ENCODE results near the gene TRMT10C.
"Not testable (repeated sequence)": the region's sequence is repeated elsewhere in the genome, so short reads cannot be mapped to it uniquely, and the experiment has no call there.

Gene TRMT10C

GRCh38 chr3:101548527-101549105 lies 13.1 kb upstream of the TRMT10C start:
- DNase-seq (ENCODE audit: low read depth in 1 of 2, low spot score in 1 of 2), result no peak

DNA sequence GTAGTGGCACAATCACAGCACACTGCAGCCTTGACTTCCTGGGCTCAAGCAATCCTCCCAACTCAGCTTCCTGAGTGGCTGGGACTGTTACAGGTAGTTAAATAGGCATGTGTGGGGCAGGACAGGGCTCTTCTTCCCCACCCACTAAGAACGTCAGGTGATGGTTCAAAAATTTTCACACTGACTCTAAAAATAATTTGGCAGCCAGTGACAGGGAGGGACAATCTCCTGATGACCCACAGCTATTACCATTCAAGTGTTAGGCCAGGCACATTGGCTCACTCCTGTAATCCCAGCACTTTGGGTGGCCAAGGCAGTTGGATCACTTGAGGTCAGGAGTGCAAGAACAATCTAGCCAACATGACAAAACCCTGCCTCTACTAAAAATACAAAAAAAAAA lies 12.2 kb upstream of the TRMT10C start:
- no peak for DNase-seq (ENCODE audit: low read depth in 1 of 2, low spot score in 1 of 2)

DNA sequence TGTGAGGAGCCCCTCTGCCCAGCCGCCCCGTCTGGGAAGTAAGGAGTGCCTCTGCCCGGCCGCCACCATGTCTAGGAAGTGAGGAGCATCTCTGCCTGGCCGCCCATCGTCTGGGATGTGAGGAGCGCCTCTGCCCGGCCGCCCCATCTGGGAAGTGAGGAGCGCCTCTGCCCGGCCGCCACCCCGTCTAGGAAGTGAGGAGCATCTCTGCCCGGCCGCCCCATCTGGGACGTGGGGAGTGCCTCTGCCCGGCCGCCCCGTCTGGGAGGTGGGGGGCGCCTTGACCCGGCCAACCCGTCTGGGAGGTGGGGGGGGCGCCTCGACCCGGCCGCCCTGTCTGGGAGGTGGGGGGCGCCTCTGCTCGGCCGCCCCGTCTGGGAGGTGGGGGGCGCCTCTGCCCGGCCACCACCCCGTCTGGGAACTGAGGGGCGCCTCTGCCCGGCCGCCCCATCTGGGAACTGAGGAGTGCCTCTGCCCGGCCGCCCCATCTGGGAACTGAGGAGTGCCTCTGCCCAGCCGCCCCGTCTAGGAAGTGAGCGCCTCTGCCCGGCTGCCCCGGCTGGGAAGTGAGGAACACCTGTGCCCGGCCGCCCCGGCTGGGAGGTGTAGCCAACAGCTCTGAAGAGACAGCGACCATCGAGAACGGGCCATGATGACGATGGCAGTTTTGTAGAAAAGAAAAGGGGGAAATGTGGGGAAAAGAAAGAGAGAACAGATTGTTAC lies 10.1 kb upstream of the TRMT10C start:
- DNase-seq (ENCODE audit: low read depth in 1 of 2, low spot score in 1 of 2), result not testable (repeated sequence)

GRCh38 chr3:101553381-101553780 lies 8.3 kb upstream of the TRMT10C start:
- not testable (repeated sequence) for DNase-seq (ENCODE audit: low read depth in 1 of 2, low spot score in 1 of 2)

- DNase-seq (ENCODE audit: low read depth in 1 of 2, low spot score in 1 of 2), result no peak
These were observed 5.6 kb upstream of the TRMT10C start for GRCh38 chr3:101556064-101556463.

DNA sequence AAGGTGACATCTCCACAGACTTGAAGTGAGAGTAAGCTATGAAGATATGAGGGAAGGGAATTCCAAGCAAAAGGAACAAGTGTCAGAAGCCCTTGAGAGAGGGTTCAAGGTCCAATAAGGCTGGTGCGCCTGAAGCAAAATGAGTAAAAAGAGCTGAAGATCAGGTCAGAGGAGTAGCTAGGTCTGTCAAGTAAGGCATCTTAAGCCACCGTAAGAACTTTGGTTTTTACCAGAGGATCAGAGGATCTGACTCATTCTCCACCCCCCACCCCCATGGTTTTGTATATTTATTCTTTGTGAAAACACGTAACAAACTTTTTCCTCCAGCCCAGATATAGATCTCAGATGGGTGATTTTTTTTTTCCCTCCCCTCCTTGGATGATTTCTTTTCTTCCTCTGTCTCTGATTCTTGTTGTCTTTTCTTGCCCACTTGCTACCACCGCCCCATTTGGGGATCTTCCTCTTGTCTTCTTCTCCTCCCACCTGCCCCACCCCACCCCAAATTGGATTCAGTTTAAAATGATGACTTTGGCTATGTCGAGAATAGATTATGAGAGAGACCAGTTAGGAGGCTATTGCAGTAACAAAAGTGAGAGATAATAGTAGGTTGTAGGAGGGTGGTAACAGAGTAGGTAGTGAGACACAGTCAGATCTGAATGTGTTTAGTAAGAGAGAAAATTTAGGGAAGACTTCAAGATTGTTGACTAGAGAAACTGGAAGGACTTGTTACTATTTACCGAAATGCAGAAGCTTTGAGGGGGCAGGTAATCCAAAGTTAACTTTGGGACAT lies 6.1 kb downstream of the TRMT10C start:
- peak in 1 of 2 donors; percentile 33 for DNase-seq (ENCODE audit: low read depth in 1 of 2, low spot score in 1 of 2)

- DNase-seq (ENCODE audit: low read depth in 1 of 2, low spot score in 1 of 2), result no peak
These were observed 9.6 kb downstream of the TRMT10C start for GRCh38 chr3:101571028-101571895.

GRCh38 chr3:101573449-101574387 lies 12.1 kb downstream of the TRMT10C start, which contains the start of gene PCNP:
TSS of gene PCNP (plus strand) at chr3:101574180. CDS start at chr3:101574216, 36 bp downstream.
- peak; percentile 98 to 99 for DNase-seq (ENCODE audit: low read depth in 1 of 2, low spot score in 1 of 2)

GRCh38 chr3:101574388-101575112 lies 12.9 kb downstream of the TRMT10C start:
- peak in 1 of 2 donors; percentile 36 for DNase-seq (ENCODE audit: low read depth in 1 of 2, low spot score in 1 of 2)

GRCh38 chr3:101577286-101577685 lies 15.6 kb downstream of the TRMT10C start:
- DNase-seq (ENCODE audit: low read depth in 1 of 2, low spot score in 1 of 2), result no peak

- no peak for DNase-seq (ENCODE audit: low read depth in 1 of 2, low spot score in 1 of 2)
These were observed 26.9 kb downstream of the TRMT10C start for GRCh38 chr3:101588616-101589015.

DNA sequence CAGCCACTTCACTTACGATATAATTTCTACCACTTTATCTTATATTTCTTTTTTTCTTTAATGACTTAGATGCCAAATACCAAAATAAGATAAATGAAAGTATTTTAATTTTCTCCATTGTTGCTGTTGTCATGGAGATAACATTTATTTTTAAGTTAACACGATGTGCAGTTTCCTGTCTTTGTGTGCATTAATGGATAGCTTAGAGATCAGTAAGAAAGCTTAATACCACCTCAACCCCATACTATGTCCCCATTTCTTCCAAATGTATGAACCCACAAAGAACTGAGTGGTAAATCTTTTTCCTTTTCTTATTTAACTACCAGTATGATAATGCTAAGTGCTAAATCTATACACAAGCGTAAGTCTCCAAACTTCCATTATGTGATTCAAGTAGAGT lies 29.4 kb downstream of the TRMT10C start:
- no peak for DNase-seq (ENCODE audit: low read depth in 1 of 2, low spot score in 1 of 2)

DNA sequence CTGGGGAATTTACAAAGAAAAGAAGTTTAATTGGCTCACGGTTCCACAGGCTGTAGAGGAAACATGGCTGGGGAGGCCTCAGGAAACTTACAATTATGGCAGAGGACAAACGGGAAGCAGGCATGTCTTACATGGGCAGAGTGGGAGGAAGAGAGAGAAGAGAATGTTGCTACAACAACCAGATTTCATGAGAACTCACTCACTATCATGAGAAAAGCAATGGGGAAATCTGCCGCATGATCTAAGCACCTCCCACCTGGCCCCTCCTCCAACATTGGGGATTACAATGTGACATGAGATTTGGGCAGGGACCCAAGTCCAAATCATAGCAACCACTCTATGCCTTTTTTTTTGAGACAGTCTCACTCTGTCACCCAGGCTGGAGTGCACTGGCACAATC lies 41.1 kb downstream of the TRMT10C start:
- DNase-seq (ENCODE audit: low read depth in 1 of 2, low spot score in 1 of 2), result no peak

- DNase-seq (ENCODE audit: low read depth in 1 of 2, low spot score in 1 of 2), result no peak
These were observed 41.5 kb downstream of the TRMT10C start for GRCh38 chr3:101603184-101603583.

GRCh38 chr3:101605398-101605797 lies 43.7 kb downstream of the TRMT10C start:
- not testable (repeated sequence) for DNase-seq (ENCODE audit: low read depth in 1 of 2, low spot score in 1 of 2)

- DNase-seq (ENCODE audit: low read depth in 1 of 2, low spot score in 1 of 2), result no peak
These were observed 49.4 kb downstream of the TRMT10C start for GRCh38 chr3:101611023-101611422.

DNA sequence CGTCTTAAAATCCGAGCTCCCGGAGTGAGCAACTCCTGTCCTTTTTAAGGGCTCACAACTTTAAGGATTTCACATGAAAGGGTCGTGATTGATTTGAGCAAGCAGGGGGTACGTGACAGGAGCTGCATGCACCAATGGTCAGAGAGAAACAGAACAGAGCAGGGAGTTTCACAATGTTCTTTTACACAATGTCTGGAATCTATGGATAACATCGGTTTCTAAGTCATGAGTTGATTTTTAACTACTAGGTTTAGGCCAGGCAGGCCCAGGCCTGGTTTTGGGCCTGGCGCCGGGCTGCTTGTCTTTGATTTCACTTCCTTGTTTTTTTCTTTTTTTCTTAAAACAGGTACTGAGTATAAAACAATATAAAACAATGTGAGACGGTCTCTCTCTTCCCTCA lies 51.3 kb downstream of the TRMT10C start:
- DNase-seq (ENCODE audit: low read depth in 1 of 2, low spot score in 1 of 2), result not testable (repeated sequence)

- no peak for DNase-seq (ENCODE audit: low read depth in 1 of 2, low spot score in 1 of 2)
These were observed 53.9 kb downstream of the TRMT10C start for GRCh38 chr3:101615525-101615924.

All from activated CD4-positive, alpha-beta T cell treated with anti-CD3 and anti-CD28 coated beads, Interleukin-2, amount 50 U/mL, for 24 hours (primary cell).